Fibroblast of mammary gland (primary cell): Measurements from ENCODE around the gene MAP7D2.
"Not testable (repeated sequence)": the region's sequence is repeated elsewhere in the genome, so short reads cannot be mapped to it uniquely, and the experiment has no call there.

Experiments
- DNase-seq: peaks from one replicate; pipeline ENCODE4 v3.0.0-alpha.2; 2010; ENCODE audit warnings: low read depth
- H3K4me3 ChIP-seq: 2 replicates; pipeline ENCODE4 v1.5.1; 2011; ENCODE audit warnings: low read depth, mild to moderate bottlenecking, low read length, moderate library complexity; ENCODE audit not compliant: control insufficient read depth
- TF ChIP-seq, protein P1 (sequence below): conservative IDR thresholded peaks from 2 replicates; pipeline ENCODE4 v1.5.1; 2011; ENCODE audit warnings: low read depth, low read length, inconsistent platforms; ENCODE audit not compliant: control insufficient read depth, insufficient read depth

The MAP7D2 gene

DNA sequence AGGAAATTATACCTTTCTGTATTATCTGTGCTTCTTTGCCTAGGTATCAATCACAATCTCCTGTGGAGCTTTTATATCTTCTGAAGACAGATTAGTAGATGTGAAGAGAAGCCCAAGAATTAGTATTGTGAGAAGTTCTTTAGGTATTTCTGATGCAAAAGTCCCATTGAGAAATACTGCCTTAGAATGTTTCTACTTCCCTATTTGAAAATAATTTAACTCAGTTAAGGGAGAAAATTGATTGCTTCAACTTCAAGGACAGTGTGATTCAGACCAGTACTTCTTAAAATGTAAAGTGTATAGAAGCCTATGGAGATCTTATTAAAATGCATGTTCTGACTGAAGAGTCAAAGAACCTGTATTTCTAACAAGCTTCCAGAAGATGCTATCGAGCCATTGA is 16.0 kb upstream of the MAP7D2 start:
- no peak for DNase-seq
- TF ChIP-seq, protein P1, sequence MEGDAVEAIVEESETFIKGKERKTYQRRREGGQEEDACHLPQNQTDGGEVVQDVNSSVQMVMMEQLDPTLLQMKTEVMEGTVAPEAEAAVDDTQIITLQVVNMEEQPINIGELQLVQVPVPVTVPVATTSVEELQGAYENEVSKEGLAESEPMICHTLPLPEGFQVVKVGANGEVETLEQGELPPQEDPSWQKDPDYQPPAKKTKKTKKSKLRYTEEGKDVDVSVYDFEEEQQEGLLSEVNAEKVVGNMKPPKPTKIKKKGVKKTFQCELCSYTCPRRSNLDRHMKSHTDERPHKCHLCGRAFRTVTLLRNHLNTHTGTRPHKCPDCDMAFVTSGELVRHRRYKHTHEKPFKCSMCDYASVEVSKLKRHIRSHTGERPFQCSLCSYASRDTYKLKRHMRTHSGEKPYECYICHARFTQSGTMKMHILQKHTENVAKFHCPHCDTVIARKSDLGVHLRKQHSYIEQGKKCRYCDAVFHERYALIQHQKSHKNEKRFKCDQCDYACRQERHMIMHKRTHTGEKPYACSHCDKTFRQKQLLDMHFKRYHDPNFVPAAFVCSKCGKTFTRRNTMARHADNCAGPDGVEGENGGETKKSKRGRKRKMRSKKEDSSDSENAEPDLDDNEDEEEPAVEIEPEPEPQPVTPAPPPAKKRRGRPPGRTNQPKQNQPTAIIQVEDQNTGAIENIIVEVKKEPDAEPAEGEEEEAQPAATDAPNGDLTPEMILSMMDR = no peak
- no peak overlapping the region for H3K4me3 ChIP-seq

DNA sequence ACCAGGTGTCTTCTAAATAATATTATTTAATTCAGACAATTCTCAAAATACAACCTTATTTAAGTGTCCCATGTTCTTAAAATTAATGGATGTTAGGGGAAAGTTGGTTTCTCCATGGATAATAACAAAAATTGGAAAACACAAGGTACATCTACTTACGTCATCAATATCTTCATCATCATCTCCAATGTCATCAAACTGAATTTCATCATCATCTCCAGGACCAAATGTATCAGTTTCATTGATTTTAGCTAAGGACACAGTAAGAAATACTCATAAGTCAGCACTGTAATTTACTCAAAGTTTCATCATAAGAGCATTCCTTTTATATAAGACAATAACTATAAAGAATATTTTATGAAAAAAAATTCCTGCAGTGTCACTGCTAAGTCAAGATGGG is 13.7 kb upstream of the MAP7D2 start:
- H3K4me3 ChIP-seq = no peak overlapping the region
- TF ChIP-seq, protein P1 = no peak
- DNase-seq = no peak

DNA sequence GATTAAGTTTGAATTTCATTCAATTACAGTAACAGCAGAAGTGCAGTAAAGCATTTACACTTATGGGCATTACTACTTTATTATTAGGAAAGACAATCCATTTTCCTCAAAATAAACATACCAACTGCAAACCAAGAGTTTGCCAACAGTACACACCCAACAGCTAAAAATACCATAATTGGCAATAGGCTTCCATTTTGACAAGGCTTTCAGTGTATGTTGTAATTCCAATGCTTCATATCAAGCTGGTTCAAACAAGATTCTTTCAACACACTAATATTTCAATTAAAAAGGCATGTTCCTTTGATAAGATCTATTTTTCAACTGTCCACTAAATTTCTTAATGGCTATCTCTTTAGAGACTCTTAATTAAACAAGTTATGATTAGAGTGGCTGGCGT is 12.8 kb upstream of the MAP7D2 start:
- H3K4me3 ChIP-seq = no peak overlapping the region
- TF ChIP-seq, protein P1 = no peak
- no peak for DNase-seq

DNA sequence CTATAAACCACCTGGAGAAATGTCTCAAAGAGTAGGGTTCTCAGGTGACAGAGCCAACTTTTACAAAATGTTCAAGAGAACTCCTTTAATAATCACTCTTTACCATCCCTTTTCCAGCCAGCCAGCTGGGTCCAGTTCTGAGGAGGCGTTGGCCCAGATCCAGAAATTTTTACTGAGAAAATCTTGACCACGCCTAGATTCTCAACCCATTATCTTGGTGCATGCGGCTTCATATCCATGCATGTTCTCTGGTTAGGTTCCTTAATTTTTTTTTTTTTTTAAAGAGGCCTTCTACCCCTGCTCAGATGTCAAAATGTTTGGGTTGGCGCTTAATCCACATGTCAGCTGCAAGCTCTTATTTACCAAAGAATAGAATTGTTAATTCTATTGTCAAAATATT is 12.0 kb upstream of the MAP7D2 start:
- TF ChIP-seq, protein P1 = no peak
- peak; percentile 28 for DNase-seq
- H3K4me3 ChIP-seq = no peak overlapping the region

DNA sequence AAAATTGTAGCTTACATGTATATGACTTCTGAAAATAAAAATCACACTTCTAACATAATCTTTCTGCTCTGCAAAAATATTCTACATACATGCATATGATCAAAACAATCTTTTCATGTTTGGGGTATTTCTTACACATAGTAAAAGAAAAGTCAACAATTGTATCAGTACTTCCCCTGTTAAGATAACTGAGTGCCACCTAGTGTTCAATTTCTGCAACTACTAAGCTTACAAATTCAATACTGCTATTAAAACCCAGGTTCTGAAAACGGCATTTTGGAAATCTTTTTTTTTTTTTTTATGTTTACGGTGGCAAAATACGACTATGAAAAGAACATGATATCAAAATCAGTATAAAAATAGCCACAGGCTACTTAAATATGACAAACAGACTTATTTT is 10.7 kb upstream of the MAP7D2 start:
- not testable (repeated sequence) for H3K4me3 ChIP-seq, DNase-seq
- TF ChIP-seq, protein P1 = peak; percentile 26

DNA sequence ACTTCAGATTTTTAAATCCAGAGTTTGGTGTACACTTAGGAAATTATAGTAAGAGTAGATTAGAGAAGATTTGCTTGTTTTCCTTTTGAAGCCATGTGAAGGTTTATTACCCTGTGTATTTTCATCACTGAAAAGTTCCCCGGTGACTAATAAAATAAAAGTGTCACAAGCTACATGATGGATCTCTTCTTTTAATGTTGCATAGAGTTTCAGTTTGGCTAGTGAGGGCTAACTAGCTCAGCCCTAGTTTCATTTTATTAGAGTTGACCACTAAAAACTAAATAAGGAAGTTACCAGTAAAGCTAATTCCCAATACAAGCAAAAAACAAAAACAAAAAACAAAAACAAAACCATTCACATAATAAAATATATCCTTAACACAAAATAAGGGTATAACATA is 10.1 kb upstream of the MAP7D2 start:
- not testable (repeated sequence) for H3K4me3 ChIP-seq

DNA sequence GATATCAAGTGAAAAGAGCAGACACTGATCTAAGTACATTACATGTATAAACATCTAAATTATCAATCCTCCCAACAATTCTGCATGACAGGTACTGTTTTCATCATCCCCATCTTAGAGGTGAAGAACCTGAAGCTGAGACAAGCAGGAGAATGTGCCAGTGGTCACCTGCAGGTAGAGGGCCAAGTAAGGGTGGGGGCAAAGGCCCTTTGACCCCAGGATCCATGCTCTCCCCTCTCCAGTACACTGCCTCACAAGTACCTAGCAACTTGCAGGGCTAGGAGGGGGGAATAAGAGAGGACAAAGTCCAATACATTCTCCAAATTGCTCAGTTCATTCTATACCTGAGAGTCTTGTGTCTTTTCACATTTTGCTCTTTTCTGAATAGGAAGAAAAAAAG is 8.3 kb upstream of the MAP7D2 start:
- DNase-seq = no peak
- H3K4me3 ChIP-seq = no peak overlapping the region
- TF ChIP-seq, protein P1 = no peak

More for the DNA sequence above, 10.1 kb upstream of the MAP7D2 start:
- DNase-seq = not testable (repeated sequence)
